HEK293 (cell line): Measurements from ENCODE around the gene A2ML1.

ENCODE experiments used
- MEIS1 ChIP-seq: sonication (generic); formaldehyde crosslinking; IDR thresholded peaks from 2 replicates; pipeline ENCODE4 v1.8.1; 2022; ENCODE audit warnings: missing genetic modification reagents, mild to moderate bottlenecking, borderline replicate concordance
- ZNF133 ChIP-seq: fragments of 450-650 bp; formaldehyde crosslinking; IDR thresholded peaks from 2 replicates; pipeline ENCODE4 v1.5.1; 2016; ENCODE audit warnings: missing biosample characterization, missing genetic modification characterization
- ZNF174 ChIP-seq: fragments of 450-650 bp; formaldehyde crosslinking; IDR thresholded peaks from 2 replicates; pipeline ENCODE4 v1.5.0; 2017; ENCODE audit warnings: missing biosample characterization, mild to moderate bottlenecking, missing genetic modification characterization
- ZNF239 ChIP-seq: fragments of 450-650 bp; formaldehyde crosslinking; IDR thresholded peaks from 2 replicates; pipeline ENCODE4 v1.5.1; 2016; ENCODE audit warnings: missing biosample characterization, missing genetic modification characterization
- ZNF341 ChIP-seq: fragments of 450-650 bp; formaldehyde crosslinking; IDR thresholded peaks from 2 replicates; pipeline ENCODE4; 2016; ENCODE audit warnings: low read depth, missing biosample characterization, missing genetic modification characterization
- ZNF792 ChIP-seq: fragments of 450-650 bp; formaldehyde crosslinking; IDR thresholded peaks from 2 replicates; pipeline ENCODE4 v1.5.1; 2016; ENCODE audit warnings: missing biosample characterization, missing genetic modification characterization
- ZNF830 ChIP-seq: fragments of 450-650 bp; IDR thresholded peaks from 2 replicates; pipeline ENCODE4 v1.5.0; 2018; ENCODE audit warnings: missing biosample characterization, missing genetic modification characterization, low read depth, mild to moderate bottlenecking, moderate library complexity
- ZNF837 ChIP-seq: fragments of 450-650 bp; formaldehyde crosslinking; IDR thresholded peaks from 2 replicates; pipeline ENCODE4 v1.5.1; 2016; ENCODE audit warnings: missing biosample characterization, missing genetic modification characterization
- TF ChIP-seq, protein P1 (sequence below): fragments of 450-650 bp; formaldehyde crosslinking; IDR thresholded peaks from 2 replicates; pipeline ENCODE4 v1.5.1; 2016; ENCODE audit warnings: missing biosample characterization, missing genetic modification characterization
- TF ChIP-seq, protein P2 (sequence below): fragments of 450-650 bp; formaldehyde crosslinking; IDR thresholded peaks from 2 replicates; pipeline ENCODE4 v1.5.1; 2016; ENCODE audit warnings: missing biosample characterization, missing genetic modification characterization
- TF ChIP-seq, protein P3 (sequence below): fragments of 450-650 bp; formaldehyde crosslinking; IDR thresholded peaks from 2 replicates; pipeline ENCODE4 v1.5.1; 2016; ENCODE audit warnings: missing biosample characterization, missing genetic modification characterization
- TF ChIP-seq, protein P4 (sequence below): fragments of 450-650 bp; formaldehyde crosslinking; IDR thresholded peaks from 2 replicates; pipeline ENCODE4 v1.5.1; 2016; ENCODE audit warnings: missing biosample characterization, missing genetic modification characterization, low read depth
- TF ChIP-seq, protein P5 (sequence below): fragments of 450-650 bp; formaldehyde crosslinking; IDR thresholded peaks from 2 replicates; pipeline ENCODE4 v1.5.1; 2016; ENCODE audit warnings: missing biosample characterization, missing genetic modification characterization
- TF ChIP-seq, protein P6 (sequence below): fragments of 450-650 bp; formaldehyde crosslinking; optimal IDR thresholded peaks from 2 replicates; pipeline ENCODE3; 2016; ENCODE audit warnings: missing biosample characterization, mild to moderate bottlenecking, missing genetic modification characterization

DNA sequence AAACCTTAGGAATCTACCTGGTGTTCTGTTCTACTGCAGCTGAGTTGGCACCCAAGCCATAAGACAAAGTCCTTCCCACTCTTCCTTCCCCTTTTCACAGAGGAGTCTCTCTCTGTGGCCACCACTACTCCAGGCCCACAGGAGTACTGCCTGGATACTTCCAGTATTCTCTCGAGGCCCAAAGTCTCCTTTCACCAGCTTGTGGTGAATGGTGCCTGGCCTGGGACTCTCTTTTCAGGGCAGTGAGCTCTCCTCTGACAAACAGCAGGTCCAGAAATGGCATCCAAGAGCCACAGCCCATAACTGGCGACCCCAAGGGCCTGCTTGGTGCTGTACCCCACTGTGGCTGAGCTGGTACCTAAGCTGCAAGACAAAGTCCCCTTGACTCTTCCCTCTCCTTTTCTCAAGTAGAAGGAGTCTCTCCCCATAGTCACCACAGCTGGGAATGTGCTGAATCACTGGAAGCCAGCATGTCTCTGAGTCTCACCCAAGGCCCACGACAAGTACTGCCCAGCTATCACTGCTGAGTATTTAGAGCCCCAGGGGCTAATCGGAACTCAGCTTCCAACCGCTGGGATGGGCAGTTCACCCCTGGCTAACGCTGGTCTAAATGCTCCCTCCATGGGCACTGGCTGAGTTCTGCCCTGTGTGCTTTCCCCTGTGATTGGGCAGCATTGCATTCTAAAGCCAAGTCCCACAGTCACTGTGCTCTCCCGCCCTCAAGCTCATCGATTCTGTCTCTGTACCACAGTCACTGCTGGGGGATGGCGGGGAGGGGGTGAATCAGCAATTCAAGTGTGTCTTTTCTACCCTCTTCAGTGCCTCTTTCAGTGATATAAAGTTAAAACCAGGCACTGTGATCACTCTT, 6.1 kb downstream of the A2ML1 start:
- TF ChIP-seq ZNF830 (tag by site-specific recombination) (no peak), ZNF792 (tag by site-specific recombination) (no peak), ZNF133 (tag by site-specific recombination) (no peak), ZNF174 (tag by site-specific recombination) (no peak), MEIS1 (CRISPR knock-in tag) (no peak), ZNF239 (tag by site-specific recombination) (no peak), ZNF341 (tag by site-specific recombination) (no peak), ZNF837 (tag by site-specific recombination) (no peak)
- TF ChIP-seq, protein P1, sequence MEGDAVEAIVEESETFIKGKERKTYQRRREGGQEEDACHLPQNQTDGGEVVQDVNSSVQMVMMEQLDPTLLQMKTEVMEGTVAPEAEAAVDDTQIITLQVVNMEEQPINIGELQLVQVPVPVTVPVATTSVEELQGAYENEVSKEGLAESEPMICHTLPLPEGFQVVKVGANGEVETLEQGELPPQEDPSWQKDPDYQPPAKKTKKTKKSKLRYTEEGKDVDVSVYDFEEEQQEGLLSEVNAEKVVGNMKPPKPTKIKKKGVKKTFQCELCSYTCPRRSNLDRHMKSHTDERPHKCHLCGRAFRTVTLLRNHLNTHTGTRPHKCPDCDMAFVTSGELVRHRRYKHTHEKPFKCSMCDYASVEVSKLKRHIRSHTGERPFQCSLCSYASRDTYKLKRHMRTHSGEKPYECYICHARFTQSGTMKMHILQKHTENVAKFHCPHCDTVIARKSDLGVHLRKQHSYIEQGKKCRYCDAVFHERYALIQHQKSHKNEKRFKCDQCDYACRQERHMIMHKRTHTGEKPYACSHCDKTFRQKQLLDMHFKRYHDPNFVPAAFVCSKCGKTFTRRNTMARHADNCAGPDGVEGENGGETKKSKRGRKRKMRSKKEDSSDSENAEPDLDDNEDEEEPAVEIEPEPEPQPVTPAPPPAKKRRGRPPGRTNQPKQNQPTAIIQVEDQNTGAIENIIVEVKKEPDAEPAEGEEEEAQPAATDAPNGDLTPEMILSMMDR (tag by site-specific recombination), result no peak
- TF ChIP-seq, protein P2, sequence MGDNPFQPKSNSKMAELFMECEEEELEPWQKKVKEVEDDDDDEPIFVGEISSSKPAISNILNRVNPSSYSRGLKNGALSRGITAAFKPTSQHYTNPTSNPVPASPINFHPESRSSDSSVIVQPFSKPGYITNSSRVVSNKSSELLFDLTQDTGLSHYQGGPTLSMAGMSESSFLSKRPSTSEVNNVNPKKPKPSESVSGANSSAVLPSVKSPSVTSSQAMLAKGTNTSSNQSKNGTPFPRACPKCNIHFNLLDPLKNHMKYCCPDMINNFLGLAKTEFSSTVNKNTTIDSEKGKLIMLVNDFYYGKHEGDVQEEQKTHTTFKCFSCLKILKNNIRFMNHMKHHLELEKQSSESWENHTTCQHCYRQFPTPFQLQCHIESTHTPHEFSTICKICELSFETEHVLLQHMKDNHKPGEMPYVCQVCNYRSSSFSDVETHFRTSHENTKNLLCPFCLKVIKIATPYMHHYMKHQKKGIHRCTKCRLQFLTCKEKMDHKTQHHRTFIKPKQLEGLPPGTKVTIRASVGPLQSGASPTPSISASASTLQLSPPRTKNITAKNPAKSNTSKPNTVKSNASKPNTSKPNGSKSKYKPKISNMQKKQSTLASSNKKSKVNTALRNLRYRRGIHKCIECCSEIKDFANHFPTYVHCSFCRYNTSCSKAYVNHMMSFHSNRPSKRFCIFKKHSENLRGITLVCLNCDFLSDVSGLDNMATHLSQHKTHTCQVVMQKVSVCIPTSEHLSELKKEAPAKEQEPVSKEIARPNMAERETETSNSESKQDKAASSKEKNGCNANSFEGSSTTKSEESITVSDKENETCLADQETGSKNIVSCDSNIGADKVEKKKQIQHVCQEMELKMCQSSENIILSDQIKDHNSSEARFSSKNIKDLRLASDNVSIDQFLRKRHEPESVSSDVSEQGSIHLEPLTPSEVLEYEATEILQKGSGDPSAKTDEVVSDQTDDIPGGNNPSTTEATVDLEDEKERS (tag by site-specific recombination), result no peak
- TF ChIP-seq, protein P3, sequence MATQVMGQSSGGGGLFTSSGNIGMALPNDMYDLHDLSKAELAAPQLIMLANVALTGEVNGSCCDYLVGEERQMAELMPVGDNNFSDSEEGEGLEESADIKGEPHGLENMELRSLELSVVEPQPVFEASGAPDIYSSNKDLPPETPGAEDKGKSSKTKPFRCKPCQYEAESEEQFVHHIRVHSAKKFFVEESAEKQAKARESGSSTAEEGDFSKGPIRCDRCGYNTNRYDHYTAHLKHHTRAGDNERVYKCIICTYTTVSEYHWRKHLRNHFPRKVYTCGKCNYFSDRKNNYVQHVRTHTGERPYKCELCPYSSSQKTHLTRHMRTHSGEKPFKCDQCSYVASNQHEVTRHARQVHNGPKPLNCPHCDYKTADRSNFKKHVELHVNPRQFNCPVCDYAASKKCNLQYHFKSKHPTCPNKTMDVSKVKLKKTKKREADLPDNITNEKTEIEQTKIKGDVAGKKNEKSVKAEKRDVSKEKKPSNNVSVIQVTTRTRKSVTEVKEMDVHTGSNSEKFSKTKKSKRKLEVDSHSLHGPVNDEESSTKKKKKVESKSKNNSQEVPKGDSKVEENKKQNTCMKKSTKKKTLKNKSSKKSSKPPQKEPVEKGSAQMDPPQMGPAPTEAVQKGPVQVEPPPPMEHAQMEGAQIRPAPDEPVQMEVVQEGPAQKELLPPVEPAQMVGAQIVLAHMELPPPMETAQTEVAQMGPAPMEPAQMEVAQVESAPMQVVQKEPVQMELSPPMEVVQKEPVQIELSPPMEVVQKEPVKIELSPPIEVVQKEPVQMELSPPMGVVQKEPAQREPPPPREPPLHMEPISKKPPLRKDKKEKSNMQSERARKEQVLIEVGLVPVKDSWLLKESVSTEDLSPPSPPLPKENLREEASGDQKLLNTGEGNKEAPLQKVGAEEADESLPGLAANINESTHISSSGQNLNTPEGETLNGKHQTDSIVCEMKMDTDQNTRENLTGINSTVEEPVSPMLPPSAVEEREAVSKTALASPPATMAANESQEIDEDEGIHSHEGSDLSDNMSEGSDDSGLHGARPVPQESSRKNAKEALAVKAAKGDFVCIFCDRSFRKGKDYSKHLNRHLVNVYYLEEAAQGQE (tag by site-specific recombination), result no peak
- TF ChIP-seq, protein P4, sequence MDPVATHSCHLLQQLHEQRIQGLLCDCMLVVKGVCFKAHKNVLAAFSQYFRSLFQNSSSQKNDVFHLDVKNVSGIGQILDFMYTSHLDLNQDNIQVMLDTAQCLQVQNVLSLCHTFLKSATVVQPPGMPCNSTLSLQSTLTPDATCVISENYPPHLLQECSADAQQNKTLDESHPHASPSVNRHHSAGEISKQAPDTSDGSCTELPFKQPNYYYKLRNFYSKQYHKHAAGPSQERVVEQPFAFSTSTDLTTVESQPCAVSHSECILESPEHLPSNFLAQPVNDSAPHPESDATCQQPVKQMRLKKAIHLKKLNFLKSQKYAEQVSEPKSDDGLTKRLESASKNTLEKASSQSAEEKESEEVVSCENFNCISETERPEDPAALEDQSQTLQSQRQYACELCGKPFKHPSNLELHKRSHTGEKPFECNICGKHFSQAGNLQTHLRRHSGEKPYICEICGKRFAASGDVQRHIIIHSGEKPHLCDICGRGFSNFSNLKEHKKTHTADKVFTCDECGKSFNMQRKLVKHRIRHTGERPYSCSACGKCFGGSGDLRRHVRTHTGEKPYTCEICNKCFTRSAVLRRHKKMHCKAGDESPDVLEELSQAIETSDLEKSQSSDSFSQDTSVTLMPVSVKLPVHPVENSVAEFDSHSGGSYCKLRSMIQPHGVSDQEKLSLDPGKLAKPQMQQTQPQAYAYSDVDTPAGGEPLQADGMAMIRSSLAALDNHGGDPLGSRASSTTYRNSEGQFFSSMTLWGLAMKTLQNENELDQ, result no peak
- TF ChIP-seq, protein P5, sequence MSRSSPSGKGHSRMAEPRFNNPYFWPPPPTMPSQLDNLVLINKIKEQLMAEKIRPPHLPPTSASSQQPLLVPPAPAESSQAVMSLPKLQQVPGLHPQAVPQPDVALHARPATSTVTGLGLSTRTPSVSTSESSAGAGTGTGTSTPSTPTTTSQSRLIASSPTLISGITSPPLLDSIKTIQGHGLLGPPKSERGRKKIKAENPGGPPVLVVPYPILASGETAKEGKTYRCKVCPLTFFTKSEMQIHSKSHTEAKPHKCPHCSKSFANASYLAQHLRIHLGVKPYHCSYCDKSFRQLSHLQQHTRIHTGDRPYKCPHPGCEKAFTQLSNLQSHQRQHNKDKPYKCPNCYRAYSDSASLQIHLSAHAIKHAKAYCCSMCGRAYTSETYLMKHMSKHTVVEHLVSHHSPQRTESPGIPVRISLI (tag by site-specific recombination), result no peak
- TF ChIP-seq, protein P6, sequence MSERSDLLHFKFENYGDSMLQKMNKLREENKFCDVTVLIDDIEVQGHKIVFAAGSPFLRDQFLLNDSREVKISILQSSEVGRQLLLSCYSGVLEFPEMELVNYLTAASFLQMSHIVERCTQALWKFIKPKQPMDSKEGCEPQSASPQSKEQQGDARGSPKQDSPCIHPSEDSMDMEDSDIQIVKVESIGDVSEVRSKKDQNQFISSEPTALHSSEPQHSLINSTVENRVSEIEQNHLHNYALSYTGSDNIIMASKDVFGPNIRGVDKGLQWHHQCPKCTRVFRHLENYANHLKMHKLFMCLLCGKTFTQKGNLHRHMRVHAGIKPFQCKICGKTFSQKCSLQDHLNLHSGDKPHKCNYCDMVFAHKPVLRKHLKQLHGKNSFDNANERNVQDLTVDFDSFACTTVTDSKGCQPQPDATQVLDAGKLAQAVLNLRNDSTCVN (tag by site-specific recombination), result no peak
